ENCODE data around the gene CAPZB.

Gene CAPZB

DNA sequence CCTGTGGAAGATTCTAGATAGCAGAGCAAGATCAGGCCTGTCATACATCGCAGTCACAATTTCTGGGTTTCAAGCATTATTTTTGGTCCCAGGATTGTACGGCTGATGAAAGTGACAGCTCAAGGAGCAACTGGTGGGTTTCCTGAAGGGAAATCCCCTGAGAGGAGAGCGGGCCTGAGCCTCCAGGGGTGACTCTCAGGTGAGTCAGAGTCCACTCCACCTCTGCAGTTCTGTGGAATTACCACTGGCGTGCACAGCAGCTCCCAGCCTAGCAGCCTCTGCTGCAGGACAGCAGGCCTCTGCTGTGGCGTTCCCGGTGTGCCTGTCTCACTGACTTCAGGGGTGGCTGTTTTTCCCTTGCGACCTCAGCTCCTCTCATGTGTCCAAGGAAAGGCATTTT is 148.8 kb downstream of the CAPZB start:
- Histone ChIP-seq H4K20me1 (ENCODE audit: insufficient read depth, low read length) (no peaks in the 10 kb centered on the region), H3K9ac (ENCODE audit: low read length) (no peak overlapping the region), H3K9me2 (ENCODE audit: low read depth, low read length) (no peaks in the 10 kb centered on the region), H2AFZ (ENCODE audit: low read length) (no peak overlapping the region), H3K27me3 (ENCODE audit: insufficient read depth, low read length) (no peaks in the 10 kb centered on the region), H3K9me3 (ENCODE audit: low read length) (no peaks in the 10 kb centered on the region), H3K4me3 (ENCODE audit: low read depth, low read length, poor library complexity, severe bottlenecking) (no peak overlapping the region), H3F3A (ENCODE audit: insufficient read depth, low read length) (no peaks in the 10 kb centered on the region), H3K36me3 (ENCODE audit: insufficient read depth, low read length) (peaks cover 4% of the 10 kb centered on the region; the same call in 1 of the 2 replicates), H3K79me2 (ENCODE audit: insufficient read depth, low read length) (no peaks in the 10 kb centered on the region), H3K4me1 (ENCODE audit: insufficient read depth, low read length, severe bottlenecking) (no peaks in the 10 kb centered on the region), H3K27ac (ENCODE audit: low read depth, low read length, poor library complexity, severe bottlenecking) (no peak overlapping the region), H3K4me2 (ENCODE audit: low read length) (no peak overlapping the region)
- TF ChIP-seq, protein P1, sequence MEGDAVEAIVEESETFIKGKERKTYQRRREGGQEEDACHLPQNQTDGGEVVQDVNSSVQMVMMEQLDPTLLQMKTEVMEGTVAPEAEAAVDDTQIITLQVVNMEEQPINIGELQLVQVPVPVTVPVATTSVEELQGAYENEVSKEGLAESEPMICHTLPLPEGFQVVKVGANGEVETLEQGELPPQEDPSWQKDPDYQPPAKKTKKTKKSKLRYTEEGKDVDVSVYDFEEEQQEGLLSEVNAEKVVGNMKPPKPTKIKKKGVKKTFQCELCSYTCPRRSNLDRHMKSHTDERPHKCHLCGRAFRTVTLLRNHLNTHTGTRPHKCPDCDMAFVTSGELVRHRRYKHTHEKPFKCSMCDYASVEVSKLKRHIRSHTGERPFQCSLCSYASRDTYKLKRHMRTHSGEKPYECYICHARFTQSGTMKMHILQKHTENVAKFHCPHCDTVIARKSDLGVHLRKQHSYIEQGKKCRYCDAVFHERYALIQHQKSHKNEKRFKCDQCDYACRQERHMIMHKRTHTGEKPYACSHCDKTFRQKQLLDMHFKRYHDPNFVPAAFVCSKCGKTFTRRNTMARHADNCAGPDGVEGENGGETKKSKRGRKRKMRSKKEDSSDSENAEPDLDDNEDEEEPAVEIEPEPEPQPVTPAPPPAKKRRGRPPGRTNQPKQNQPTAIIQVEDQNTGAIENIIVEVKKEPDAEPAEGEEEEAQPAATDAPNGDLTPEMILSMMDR (IDR thresholded peaks at IDR 0.05; ENCODE audit: low read length), result no peak
- no peak for TF ChIP-seq EZH2 (IDR thresholded peaks at IDR 0.05; ENCODE audit: borderline replicate concordance, low read length)

DNA sequence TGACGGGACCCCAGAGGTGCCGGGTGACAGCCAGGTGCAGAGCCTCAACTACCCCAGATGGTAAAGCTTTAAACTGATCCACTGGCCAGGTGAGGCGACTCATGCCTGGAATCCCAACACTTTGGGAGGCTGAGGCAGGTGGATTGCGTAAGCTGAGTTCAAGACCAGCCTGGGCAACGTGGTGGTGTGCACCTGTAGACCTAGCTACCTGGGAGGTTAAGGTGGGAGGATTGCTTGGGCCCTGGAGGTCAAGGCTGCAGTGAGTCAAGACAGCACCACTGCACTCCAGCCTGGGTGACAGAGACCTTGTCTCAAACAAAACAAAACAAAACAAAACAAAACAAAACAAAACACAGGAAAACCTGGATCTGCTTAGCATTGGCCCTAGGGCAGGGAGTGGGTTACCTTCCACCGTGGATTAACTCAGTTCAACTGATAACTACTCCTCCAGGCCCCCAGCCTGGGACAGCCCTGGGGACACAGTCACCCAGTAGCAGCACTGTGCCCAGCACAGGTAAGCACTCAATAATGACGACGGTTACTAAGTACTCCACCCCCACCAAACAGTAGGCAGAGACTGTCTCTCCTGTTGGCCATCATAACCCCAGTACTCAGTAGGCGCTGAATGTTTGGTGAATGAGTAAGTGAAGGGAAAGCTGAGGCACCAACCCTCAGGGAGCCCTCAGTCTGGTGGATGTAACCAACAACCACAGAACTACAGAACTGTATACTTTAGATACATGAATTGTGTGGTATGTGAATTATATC is 151.6 kb downstream of the CAPZB start:
- Histone ChIP-seq H2AFZ (ENCODE audit: low read length) (no peak overlapping the region), H3F3A (ENCODE audit: insufficient read depth, low read length) (no peaks in the 10 kb centered on the region), H3K27ac (ENCODE audit: low read depth, low read length, poor library complexity, severe bottlenecking) (no peak overlapping the region), H4K20me1 (ENCODE audit: insufficient read depth, low read length) (no peaks in the 10 kb centered on the region), H3K36me3 (ENCODE audit: insufficient read depth, low read length) (no peaks in the 10 kb centered on the region), H3K4me3 (ENCODE audit: low read depth, low read length, poor library complexity, severe bottlenecking) (no peak overlapping the region), H3K9me2 (ENCODE audit: low read depth, low read length) (no peaks in the 10 kb centered on the region), H3K9me3 (ENCODE audit: low read length) (no peaks in the 10 kb centered on the region), H3K9ac (ENCODE audit: low read length) (no peak overlapping the region), H3K27me3 (ENCODE audit: insufficient read depth, low read length) (no peaks in the 10 kb centered on the region), H3K79me2 (ENCODE audit: insufficient read depth, low read length) (no peaks in the 10 kb centered on the region), H3K4me1 (ENCODE audit: insufficient read depth, low read length, severe bottlenecking) (no peaks in the 10 kb centered on the region), H3K4me2 (ENCODE audit: low read length) (no peak overlapping the region)
- TF ChIP-seq, protein P1 (IDR thresholded peaks at IDR 0.05; ENCODE audit: low read length), result no peak
- TF ChIP-seq EZH2 (IDR thresholded peaks at IDR 0.05; ENCODE audit: borderline replicate concordance, low read length), result no peak

DNA sequence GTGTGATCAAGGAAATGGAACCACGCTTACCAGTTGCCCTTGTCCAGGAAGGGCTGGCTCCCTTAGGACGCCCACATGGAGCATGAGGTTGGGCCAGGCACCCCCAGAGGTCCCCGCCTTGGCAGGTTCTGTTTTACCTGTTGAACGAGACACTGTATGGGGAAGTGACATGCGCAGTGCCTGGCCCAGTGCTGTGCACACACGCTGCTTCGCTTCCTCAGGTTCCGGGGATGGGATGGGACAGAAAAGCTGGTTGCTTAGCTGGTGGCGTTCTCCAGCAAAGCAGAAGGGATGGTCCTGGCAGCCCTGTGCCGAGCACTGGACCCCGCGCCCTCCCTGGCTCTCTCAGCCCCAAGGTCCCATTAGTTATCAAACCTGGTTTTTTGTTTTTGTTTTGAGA is 152.5 kb downstream of the CAPZB start:
- Histone ChIP-seq H3F3A (ENCODE audit: insufficient read depth, low read length) (no peaks in the 10 kb centered on the region), H3K4me2 (ENCODE audit: low read length) (no peak overlapping the region), H3K79me2 (ENCODE audit: insufficient read depth, low read length) (no peaks in the 10 kb centered on the region), H3K9me2 (ENCODE audit: low read depth, low read length) (no peaks in the 10 kb centered on the region), H3K4me1 (ENCODE audit: insufficient read depth, low read length, severe bottlenecking) (no peaks in the 10 kb centered on the region), H3K9ac (ENCODE audit: low read length) (no peak overlapping the region), H3K4me3 (ENCODE audit: low read depth, low read length, poor library complexity, severe bottlenecking) (no peak overlapping the region), H2AFZ (ENCODE audit: low read length) (no peak overlapping the region), H3K27me3 (ENCODE audit: insufficient read depth, low read length) (no peaks in the 10 kb centered on the region), H3K36me3 (ENCODE audit: insufficient read depth, low read length) (no peaks in the 10 kb centered on the region), H3K9me3 (ENCODE audit: low read length) (no peaks in the 10 kb centered on the region), H4K20me1 (ENCODE audit: insufficient read depth, low read length) (no peaks in the 10 kb centered on the region), H3K27ac (ENCODE audit: low read depth, low read length, poor library complexity, severe bottlenecking) (no peak overlapping the region)
- TF ChIP-seq, protein P1 (IDR thresholded peaks at IDR 0.05; ENCODE audit: low read length), result no peak
- no peak for TF ChIP-seq EZH2 (IDR thresholded peaks at IDR 0.05; ENCODE audit: borderline replicate concordance, low read length)

Measured in OCI-LY1 (cell line).